SIG-M5 treated with dmso at 0.1 percent for 504 hours (cell line): ENCODE results near the gene PIWIL4.

Experiments used
- DNase-seq: peaks from one replicate; lab custom pipeline; 2025; ENCODE audit not compliant: unreplicated experiment; lab: John Stamatoyannopoulos, UW

The PIWIL4 gene

GRCh38 chr11:94567181-94567670 lies at the start of gene PIWIL4:
PIWIL4 (plus strand) TSS chr11:94567368; CDS start chr11:94567519, 151 bp downstream.
- DNase-seq, result no peak

DNA sequence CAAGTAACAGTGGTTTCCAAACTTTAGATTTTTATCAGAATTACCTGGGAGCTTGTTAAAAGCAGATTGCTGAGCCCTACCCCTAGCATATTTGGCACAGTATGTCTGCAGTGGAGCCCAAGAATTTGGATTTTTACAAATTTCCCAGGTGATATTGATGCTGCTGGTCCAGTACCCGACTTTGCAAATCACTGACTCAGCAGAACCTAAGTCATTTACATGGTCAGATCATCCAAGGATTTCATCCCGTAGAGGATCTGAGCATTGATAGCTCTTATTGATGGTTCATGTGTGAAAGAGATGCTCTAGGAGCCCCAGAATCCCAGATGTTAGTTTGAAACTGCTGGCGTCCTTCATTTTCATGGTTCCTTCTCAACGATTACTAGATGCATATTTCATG lies 48.9 kb upstream of the PIWIL4 start:
- DNase-seq, result no peak

GRCh38 chr11:94519478-94520084 lies 47.6 kb upstream of the PIWIL4 start:
- peak; percentile 44 for DNase-seq

DNA sequence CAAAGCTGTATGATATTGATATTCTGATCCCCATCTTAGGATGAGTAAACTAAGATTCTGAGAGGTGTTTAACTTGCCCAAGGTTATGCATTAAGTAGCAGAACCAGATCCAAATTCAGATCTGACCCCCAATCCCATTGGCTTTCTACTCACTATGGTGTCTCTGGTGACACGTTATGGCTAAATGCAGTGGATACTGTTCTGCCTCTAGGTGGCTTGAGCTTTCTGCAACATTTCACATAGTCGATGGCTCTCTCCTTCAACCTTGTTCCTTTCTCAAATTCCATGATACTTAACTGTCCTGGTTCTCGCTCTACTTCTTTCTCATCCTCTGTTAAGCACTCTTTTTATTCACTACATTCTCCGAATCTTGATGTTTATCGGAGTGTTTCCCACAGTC lies 45.5 kb upstream of the PIWIL4 start:
- DNase-seq, result peak; percentile 30

DNA sequence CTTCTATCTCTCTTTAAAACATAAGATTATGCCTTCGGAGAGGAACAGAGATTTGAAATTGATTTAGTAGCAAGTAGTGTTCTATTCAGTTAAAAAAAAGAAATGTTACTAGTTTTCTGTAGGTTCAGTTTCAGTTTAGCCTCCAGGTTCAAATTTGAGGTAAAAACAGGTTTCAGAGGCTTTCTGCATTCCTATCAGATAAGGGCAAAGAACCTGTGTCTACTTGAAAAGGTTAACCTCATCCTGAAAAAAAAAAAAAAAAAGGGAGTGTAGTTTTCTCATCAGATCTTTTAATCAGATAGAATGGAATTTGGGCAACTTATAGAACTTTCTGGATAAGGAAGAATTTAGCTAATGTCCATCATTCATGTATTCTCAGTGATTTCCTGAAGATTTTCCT lies 42.8 kb upstream of the PIWIL4 start:
- DNase-seq, result no peak

DNA sequence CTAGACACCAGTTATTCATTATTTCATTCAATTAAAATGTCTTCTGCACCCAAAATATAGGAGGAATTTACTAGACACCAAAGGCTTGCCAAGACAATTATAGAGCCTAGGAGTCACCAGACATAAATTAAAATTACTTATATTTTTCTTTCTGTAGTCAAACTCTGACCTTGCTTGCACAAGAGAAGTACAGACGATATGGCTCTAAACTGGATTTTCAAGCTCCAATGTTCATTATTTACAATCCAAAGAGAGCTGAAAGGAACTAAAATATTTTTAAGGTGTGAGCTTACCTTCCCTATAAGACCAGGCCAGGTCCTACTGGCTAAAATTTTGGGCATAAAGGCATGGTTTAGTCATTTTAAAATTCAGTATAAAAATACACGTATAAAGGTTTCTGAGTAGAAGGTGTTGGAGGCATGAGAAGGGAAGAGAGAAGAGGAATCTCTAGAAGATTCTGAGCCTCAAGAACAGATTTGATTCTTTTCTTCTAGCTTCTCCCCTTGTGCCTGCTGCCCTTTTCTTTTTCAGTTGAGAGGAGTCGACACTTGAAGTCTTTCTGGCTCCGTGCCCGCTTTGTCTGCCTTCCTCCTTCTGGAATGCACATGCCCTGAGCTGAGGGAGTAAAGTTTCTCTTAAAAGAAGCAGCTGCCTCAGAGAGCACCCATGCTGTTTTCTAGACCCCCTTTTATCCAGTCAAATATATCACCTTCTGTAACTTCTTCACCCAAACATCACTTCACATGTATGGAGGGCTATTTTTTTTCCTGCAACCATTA lies 41.4 kb upstream of the PIWIL4 start:
- no peak for DNase-seq

GRCh38 chr11:94526645-94527438 lies 40.3 kb upstream of the PIWIL4 start:
- DNase-seq, result peak; percentile 56

GRCh38 chr11:94528551-94528950 lies 38.6 kb upstream of the PIWIL4 start:
- no peak for DNase-seq

DNA sequence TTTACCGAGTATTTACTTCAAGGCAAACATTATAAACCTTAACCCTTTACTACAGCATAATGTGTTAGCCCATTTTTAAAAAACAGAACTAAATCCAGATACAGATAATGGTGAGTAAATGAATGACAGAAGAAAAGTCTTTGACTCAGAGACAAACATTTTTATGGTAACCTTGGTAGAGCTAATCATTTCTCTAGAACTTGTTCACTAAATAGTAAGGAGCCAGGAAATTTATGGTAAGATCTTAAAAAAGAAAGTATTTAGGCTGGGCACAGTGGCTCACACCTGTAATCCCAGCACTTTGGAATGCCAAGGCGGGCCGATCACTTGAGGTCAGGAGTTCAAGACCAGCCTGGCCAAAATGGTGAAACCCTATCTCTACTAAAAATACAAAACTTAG lies 35.0 kb upstream of the PIWIL4 start:
- no peak for DNase-seq

- no peak for DNase-seq
Measured at GRCh38 chr11:94533206-94533605, 34.0 kb upstream of the PIWIL4 start.

- DNase-seq, result peak; percentile 83
Measured at GRCh38 chr11:94533696-94534630, 33.2 kb upstream of the PIWIL4 start.

DNA sequence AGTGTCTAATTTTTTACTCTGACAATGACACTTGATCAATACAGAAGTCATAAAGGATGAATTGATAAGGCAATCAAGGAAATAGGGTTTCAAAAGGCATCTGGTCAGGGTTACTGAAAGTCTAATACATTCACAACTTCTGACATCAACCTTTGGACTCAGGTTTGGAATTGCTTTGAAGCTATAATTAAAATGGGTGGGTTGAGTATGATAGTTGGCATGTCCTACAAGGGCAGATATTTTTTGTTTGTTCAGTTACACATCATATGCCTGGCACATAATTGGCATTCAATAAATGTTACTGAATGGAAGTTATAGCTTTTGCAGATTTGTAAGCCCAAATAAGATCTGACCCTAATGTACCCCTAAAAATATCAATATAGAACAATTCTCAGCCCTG lies 30.8 kb upstream of the PIWIL4 start:
- no peak for DNase-seq

DNA sequence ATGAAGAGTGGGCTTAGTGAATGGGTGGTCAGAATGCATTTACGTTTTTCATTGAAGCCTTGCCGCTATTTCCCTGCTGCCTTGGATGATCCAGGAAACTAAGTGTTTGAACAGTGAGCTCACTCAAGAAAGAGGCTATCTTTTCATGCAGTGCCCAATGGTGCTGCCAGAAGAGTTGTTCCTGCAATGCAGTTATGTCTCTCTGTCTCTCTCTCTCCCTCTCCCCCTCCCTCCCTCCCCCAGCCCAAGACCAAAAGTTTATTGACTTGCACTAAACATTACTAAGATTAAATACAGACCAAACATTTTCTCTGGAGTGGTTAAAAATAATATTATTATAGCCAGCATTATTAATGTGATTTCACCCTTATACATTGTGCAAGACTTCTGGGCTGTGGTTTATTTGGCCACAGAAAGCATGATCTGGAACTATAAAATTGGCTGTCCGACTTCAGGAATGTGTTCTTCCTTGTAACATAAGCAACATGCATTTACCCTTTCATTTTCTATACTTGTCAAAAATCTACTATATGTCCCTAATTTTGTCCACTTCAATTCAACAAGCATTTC lies 30.1 kb upstream of the PIWIL4 start:
- DNase-seq, result no peak

GRCh38 chr11:94539420-94539819 lies 27.7 kb upstream of the PIWIL4 start:
- DNase-seq, result no peak

- peak; percentile 84 for DNase-seq
Measured at GRCh38 chr11:94543695-94544645, 23.2 kb upstream of the PIWIL4 start, which contains the start of gene FUT4. FUT4 (plus strand) TSS chr11:94543921; CDS start chr11:94544134, 213 bp downstream.

DNA sequence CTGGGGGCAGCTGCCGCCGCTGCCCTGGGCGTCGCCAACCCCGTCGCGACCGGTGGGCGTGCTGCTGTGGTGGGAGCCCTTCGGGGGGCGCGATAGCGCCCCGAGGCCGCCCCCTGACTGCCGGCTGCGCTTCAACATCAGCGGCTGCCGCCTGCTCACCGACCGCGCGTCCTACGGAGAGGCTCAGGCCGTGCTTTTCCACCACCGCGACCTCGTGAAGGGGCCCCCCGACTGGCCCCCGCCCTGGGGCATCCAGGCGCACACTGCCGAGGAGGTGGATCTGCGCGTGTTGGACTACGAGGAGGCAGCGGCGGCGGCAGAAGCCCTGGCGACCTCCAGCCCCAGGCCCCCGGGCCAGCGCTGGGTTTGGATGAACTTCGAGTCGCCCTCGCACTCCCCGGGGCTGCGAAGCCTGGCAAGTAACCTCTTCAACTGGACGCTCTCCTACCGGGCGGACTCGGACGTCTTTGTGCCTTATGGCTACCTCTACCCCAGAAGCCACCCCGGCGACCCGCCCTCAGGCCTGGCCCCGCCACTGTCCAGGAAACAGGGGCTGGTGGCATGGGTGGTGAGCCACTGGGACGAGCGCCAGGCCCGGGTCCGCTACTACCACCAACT lies 22.4 kb upstream of the PIWIL4 start:
- peak; percentile 27 for DNase-seq

DNA sequence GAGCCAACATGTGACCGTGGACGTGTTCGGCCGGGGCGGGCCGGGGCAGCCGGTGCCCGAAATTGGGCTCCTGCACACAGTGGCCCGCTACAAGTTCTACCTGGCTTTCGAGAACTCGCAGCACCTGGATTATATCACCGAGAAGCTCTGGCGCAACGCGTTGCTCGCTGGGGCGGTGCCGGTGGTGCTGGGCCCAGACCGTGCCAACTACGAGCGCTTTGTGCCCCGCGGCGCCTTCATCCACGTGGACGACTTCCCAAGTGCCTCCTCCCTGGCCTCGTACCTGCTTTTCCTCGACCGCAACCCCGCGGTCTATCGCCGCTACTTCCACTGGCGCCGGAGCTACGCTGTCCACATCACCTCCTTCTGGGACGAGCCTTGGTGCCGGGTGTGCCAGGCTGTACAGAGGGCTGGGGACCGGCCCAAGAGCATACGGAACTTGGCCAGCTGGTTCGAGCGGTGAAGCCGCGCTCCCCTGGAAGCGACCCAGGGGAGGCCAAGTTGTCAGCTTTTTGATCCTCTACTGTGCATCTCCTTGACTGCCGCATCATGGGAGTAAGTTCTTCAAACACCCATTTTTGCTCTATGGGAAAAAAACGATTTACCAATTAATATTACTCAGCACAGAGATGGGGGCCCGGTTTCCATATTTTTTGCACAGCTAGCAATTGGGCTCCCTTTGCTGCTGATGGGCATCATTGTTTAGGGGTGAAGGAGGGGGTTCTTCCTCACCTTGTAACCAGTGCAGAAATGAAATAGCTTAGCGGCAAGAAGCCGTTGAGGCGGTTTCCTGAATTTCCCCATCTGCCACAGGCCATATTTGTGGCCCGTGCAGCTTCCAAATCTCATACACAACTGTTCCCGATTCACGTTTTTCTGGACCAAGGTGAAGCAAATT lies 21.7 kb upstream of the PIWIL4 start:
- DNase-seq, result peak; percentile 23

GRCh38 chr11:94546162-94546470 lies 21.1 kb upstream of the PIWIL4 start:
- DNase-seq, result no peak
